B cell (primary cell): ENCODE data around the gene TLE3.

ENCODE experiments used
- CTCF ChIP-seq: fragments of 200-600 bp; IDR thresholded peaks from one replicate; pipeline ENCODE4 v1.8.0; 2022; ENCODE audit warnings: antibody characterized with exemption, mild to moderate bottlenecking
- EZH2 ChIP-seq: IDR thresholded peaks from 2 replicates; pipeline ENCODE4 v1.6.1; 2012; ENCODE audit warnings: borderline replicate concordance, low read depth, mild to moderate bottlenecking, moderate library complexity, low read length; ENCODE audit not compliant: insufficient read depth, poor library complexity, severe bottlenecking

- TF ChIP-seq CTCF (no peak), EZH2 (no peak)
These were observed 1.6 kb upstream of the TLE3 start for GRCh38 chr15:70099167-70099966.
